HG03103 (cell line): ENCODE data around the gene PGAP3.
"Not testable (repeated sequence)": the region's sequence is repeated elsewhere in the genome, so short reads cannot be mapped to it uniquely, and the experiment has no call there.

ENCODE experiments used
- ATAC-seq: cut with Tn5 transposase; IDR thresholded peaks from one replicate; pipeline ENCODE4 v1.9.1; 2021; ENCODE audit warnings: low read depth; ENCODE audit not compliant: unreplicated experiment

Gene PGAP3

DNA sequence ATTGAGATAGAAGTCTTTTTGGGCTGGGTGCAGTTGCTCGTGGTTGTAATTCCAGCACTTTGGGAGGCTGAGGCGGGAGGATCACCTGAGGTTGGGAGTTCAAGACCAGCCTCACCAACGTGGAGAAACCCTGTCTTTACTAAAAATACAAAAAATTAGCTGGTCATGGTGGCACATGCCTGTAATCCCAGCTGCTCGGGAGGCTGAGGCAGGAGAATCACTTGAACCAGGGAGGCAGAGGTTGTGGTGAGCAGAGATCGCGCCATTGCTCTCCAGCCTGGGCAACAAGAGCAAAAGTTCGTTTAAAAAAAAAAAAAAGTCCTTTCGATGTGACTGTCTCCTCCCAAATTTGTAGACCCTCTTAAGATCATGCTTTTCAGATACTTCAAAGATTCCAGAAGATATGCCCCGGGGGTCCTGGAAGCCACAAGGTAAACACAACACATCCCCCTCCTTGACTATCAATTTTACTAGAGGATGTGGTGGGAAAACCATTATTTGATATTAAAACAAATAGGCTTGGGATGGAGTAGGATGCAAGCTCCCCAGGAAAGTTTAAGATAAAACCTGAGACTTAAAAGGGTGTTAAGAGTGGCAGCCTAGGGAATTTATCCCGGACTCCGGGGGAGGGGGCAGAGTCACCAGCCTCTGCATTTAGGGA is 11.4 kb upstream of the PGAP3 start:
- not testable (repeated sequence) for ATAC-seq

DNA sequence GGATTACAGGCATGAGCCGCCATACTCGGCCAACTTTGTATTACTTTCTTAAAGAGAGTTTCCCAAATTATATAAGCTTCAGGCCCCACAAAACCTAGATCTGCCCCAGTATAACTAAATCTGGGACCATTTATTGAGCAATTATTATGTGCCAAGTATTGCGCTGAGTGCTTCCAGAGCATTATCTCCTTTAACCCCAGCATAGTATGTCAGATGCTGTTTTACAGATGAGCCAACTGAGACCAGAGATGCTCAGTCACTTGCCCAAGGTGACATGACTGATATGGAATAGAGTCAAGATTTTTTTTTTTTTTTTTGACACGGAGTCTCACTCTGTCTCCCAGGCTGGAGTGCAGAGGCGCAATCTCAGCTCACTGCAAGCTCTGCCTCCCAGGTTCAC is 10.1 kb upstream of the PGAP3 start:
- ATAC-seq: no peak

DNA sequence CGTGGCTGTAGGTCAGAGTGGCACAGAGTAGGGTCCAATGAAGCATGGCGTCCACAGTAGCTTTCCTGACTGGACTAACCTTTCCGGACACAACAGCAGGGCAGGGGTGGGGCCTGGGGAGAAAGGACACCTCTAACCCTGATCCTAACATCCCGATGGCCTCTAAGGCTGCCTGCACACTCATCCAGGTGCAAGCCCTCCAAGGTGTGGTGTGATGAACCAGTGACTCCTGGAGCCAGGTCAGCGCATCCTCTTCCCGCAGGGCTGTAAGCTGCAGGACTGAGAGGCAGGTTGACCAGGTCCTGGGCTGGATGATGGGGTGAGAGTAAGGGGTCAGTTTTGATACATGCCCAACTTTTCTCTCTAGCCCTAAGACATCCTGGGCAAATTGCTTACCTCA is 8.9 kb upstream of the PGAP3 start:
- no peak for ATAC-seq

GRCh38 chr17:39695089-39695474 is 7.2 kb upstream of the PGAP3 start:
- no peak for ATAC-seq

DNA sequence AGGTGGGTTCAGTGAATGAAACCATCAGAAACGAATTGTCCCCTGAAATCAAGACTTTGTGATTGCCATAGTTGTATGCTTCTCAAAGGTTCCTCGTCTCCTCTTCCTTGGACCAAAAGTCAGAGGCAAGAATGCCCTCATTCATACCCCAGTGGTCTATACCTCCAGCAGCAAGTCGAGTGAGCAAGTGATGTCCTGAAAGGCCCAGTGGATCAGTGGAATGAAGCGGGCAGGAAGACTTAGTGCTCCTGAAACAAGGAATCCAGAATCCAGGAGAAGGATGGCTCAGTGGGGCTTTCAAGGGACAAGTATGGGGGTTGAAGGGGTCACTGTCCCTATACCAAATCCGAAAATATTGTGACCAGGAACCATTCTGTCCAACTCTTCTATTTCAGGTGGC is 6.7 kb upstream of the PGAP3 start:
- no peak for ATAC-seq

DNA sequence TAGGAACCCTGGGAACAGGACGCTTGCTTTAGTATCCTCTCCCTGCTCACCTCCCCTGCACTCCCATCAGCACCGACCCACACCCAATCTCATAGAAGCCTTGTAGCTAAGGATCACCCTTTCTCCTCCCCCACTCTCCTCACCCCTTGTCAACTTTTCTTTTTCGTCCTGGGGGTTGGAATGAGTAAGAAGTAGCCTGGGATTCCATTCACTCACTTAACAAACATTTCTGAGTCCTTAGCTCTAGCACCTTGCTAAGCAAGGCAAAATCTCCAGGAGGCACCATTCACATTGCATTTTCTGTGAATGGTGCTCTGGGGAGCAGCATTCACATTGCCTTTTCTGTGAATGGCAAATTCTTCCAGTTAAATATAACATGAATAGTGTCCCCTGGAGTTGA is 1.1 kb upstream of the PGAP3 start:
- ATAC-seq: no peak

- no peak for ATAC-seq
Observed at GRCh38 chr17:39688475-39688835, 598 bp upstream of the PGAP3 start.

DNA sequence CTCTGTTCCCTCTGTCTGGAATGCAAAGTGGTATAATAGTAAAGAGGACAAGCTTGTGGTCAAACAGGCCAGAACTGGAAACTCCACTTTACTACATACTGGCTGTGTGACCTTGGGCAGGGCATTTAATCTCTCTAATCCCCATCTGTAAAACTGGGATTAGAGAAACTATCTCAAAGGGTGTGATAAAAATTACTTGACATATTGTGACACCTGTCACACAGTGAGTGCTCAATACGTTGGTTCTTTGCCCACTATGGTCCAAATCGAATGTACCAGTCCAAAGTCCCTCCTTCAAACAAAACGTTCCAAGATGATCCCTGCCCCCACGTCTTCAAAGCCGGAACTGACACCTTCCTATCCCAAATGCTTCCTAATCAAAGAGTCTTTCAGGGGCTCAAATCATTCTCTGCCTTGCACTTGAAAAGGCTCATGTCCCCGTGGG is 734 bp downstream of the PGAP3 start:
- no peak for ATAC-seq

DNA sequence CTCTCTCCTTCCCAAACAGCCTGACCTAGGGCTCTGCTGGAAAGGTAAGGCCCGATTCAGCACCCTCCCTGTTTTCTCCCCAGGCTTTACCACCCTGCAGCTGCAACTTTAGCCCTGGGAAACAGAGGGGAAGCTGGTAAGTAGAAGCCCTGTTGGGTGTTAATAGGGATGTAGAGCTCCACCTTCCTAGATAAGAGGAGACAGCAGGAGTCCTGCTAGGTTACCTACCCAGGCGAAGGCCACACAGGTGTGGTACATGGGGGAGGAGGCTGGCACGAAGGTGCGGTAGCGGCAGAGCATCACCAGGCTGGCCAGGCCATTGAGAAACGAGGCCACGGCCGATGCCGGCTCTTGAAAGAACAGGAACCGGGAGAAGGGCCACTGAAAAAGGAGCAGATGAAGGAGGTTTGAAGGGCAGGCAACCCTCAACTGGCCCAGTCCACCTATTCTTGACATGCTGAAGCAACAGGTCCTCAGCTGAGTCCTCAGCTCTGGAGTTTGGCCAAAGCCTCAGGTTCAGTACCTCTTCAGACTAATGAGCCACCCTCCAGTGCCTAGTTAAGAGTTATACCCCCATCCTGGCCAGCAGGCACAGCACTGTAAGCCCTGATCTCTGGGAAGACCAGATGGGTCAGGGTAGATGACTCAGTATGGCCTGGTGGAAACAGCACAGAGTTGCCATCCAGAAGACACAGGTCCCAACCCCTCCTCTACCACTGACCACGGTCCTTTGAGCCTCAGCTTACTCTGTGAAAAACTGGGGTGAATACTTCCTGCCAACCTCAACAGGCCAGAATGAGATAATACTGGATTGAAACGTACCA is 3.3 kb downstream of the PGAP3 start:
- no peak for ATAC-seq

GRCh38 chr17:39683295-39683939 is 4.4 kb downstream of the PGAP3 start:
- ATAC-seq: no peak

GRCh38 chr17:39679521-39680192 is 8.2 kb downstream of the PGAP3 start:
- ATAC-seq: no peak

DNA sequence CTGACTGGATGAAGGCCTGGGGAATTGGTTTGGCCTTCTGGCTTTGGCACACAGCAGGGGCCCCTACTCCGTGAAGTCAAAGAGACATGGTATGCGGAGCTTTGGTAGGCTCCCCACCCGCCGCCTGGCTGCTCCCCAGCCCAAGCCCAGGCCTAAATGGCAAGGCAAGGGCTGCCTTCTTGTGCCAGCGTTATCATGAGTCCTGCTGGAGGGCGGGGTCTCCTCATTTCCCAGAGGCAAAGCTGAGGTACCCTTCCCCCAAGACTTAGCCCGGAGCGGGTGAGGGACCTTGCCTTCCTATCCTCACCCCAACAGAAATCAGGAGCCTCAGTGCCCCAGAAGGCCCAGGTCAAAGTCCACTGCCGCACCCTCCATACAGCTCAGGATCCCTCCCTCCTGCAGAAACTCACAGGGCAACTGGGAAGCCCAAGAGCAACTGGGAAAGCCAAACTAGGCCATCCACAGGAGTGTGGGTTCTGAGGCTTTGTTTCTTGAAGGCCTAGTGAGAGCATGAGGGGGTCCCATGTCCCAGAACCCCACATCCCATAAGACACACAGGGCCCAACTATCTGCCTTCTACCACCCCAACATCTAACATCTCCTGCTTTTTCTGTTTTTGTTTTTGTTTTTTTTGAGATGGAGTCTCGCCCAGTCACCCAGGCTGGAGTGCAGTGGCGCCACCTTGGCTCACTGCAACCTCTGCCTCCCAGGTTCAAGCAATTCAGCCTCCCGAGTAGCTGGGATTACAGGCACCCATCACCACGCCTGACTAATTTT is 9.3 kb downstream of the PGAP3 start:
- no peak for ATAC-seq

DNA sequence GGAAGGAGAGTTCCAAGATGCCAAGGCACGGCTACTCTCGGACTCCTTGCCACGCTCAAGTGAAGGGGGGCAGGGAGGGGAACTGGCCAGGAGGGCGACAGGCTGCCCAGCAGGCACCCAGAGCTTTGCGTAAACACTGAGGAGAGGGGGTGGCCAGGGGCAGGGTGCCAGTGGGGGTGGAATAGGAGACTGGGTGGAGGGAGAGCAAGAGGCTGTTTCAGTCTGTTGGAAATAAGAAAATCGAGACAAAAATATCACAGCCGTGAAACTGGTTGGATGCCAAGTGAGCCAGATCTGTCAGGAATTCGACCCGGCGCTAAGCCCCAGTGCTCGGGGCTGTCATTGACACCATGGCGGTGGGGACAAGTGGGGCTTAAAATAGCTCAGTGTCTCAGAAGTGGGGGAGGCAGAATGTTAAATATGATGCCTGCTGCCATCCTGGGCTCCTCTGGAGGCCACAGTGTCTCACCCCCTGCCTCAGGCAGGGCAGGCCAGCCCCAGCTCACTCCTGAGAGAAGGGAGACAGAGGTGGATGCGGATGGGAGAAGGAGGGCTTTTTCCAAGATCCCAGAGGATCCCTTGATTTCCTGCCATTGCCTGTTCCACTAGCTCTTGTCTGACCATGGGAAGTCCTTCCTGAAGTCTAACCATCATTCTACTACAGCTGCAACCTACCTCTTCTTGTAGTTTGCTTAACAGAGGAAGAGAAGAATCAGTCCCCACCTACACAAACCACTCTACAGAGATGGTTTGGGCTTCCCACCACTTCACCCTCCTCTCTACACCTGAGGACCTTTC is 10.1 kb downstream of the PGAP3 start:
- no peak for ATAC-seq

- no peak for ATAC-seq
Observed at GRCh38 chr17:39677072-39677471, 10.8 kb downstream of the PGAP3 start.

- no peak for ATAC-seq
Observed at GRCh38 chr17:39676198-39676819, 11.5 kb downstream of the PGAP3 start.

GRCh38 chr17:39675390-39676082 is 12.3 kb downstream of the PGAP3 start:
- ATAC-seq: no peak

GRCh38 chr17:39674702-39675389 is 13.0 kb downstream of the PGAP3 start:
- ATAC-seq: no peak

DNA sequence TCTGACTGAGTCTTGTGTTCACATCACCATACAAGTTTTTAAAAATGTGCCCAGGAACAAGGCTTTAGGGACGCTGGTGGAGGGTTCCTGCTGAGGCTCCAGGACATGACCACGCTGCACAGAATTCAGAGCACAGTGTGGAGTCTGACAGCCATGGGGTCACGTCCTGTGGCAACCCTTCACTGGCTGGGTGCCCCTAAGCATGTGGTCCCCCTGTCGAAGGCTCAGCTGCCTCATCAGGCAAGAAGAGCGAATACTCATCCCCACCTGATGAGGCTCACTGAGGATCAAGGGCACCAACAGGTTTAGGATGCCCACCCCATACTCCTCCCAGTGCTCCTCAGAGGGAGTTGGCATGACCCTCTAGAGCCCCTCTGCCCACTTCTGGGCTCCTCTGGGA is 13.7 kb downstream of the PGAP3 start:
- no peak for ATAC-seq
